MCF 10A (cell line): ENCODE measurements around the gene SIX5. TPM values are rescaled to one million over a fixed set of nuclear protein-coding genes. Genes with fewer than 3 reads are reported as not detected.

Source experiments
- BruUV-seq: library from RNA; stranded (reverse); fragments of 400-500 nt; replicated peaks from 2 replicates; lab custom pipeline; 2021; lab: Mats Ljungman, UMichigan
- CTCF ChIA-PET: fragments of 300-600 bp; sonication (Branson Sonifier 250); formaldehyde crosslinking; extraction: SDS; loops from one replicate; lab custom pipeline; 2021; ENCODE audit warnings: antibody characterized with exemption, inconsistent platforms; lab: Yijun Ruan, JAX
- POLR2A ChIA-PET: fragments of 300-600, 350-650 bp; sonication (Branson Sonifier 250); formaldehyde crosslinking; extraction: SDS; loops from one replicate; lab custom pipeline; 2020; ENCODE audit warnings: antibody characterized with exemption, inconsistent platforms; lab: Yijun Ruan, JAX
- DNase-seq: peaks from one replicate; pipeline ENCODE4 v3.0.0-alpha.2; 2018; ENCODE audit not compliant: unreplicated experiment
- H3K27ac Mint-ChIP-seq: one replicate; pipeline ENCODE4 v1.8.0; 2022; ENCODE audit warnings: mild to moderate bottlenecking, low read depth, mixed read lengths; ENCODE audit not compliant: unreplicated experiment
- H3K27me3 Mint-ChIP-seq: one replicate; pipeline ENCODE4 v1.8.0; 2022; ENCODE audit warnings: mixed read lengths; ENCODE audit not compliant: insufficient read depth, unreplicated experiment
- H3K36me3 Mint-ChIP-seq: one replicate; pipeline ENCODE4 v1.8.0; 2022; ENCODE audit warnings: mild to moderate bottlenecking, moderate library complexity, mixed read lengths; ENCODE audit not compliant: insufficient read depth, unreplicated experiment
- H3K4me1 Mint-ChIP-seq: one replicate; pipeline ENCODE4 v1.8.0; 2022; ENCODE audit warnings: mixed read lengths; ENCODE audit not compliant: insufficient read depth, unreplicated experiment
- H3K4me3 Mint-ChIP-seq: one replicate; pipeline ENCODE4 v1.8.0; 2022; ENCODE audit warnings: mild to moderate bottlenecking, moderate library complexity, mixed read lengths; ENCODE audit not compliant: unreplicated experiment
- H3K9me3 Mint-ChIP-seq: one replicate; pipeline ENCODE4 v1.8.0; 2022; ENCODE audit warnings: mixed read lengths; ENCODE audit not compliant: unreplicated experiment
- CTCF ChIP-seq: fragments of 200-600 bp; IDR thresholded peaks from one replicate; pipeline ENCODE4 v1.8.0; 2022; ENCODE audit warnings: antibody characterized with exemption, mild to moderate bottlenecking; ENCODE audit not compliant: unreplicated experiment
- intact Hi-C: fragments of 100-400 bp; cut with micrococcal nuclease; formaldehyde crosslinking; loops from 2 replicates; pipeline ENCODE4 v1.14.1; 2022
- total RNA-seq: library from RNA; stranded (reverse); gene quantifications from 2 replicates; pipeline ENCODE4 v1.2.3, GENCODE V29; 2022

Gene SIX5
- total RNA-seq, 1 experiment from 2014 or later, result 19.6 TPM

DNA sequence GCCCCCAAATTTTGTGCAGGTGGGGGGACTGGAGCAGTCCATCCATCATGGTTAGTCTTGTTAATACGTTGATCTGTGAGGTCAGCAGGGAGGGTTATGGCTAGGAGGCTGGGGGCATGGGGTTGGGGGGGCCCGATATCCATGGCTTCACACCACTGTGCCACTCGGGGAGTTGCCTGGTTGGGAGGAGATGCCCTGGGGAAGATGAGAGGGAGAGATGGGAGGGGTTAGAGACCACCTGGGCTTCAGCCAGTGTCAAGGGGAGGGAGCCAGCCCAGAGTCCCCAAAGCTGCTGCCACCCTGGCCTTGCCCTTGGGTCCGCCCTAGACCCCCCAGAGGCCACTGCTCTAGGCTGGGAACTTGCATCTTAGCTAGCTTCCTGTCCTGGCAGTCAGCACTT, 15.0 kb upstream of the SIX5 start:
- Mint-ChIP-seq H3K36me3 (peaks cover 37% of the 10 kb centered on the region), H3K27me3 (no peaks in the 10 kb centered on the region), H3K4me1 (peaks cover 25% of the 10 kb centered on the region), H3K9me3 (no peaks in the 10 kb centered on the region), H3K27ac (peak overlapping the region; percentile 84), H3K4me3 (no peak overlapping the region)
- no peak for DNase-seq
- CTCF ChIA-PET, result interaction anchor here (1.3 kb wide), 1 partner anchor 15 kb away, joined by 6 read pairs; no protein-coding TSS in a partner anchor
- BruUV-seq, result no TSS peak
- TF ChIP-seq CTCF, result no peak
- intact Hi-C loops, result no loop called here
- POLR2A ChIA-PET, result interaction anchor here (0.9 to 1.6 kb wide), 2 partner anchors 9 to 102 kb away, joined by 4 to 9 read pairs; partner anchors contain the start of genes DMWD and IRF2BP1

GRCh38 chr19:45782820-45783785, 14.1 kb upstream of the SIX5 start:
- intact Hi-C loops, result loop anchor here (1.0 kb wide), 1 partner anchor 9 kb away; the partner anchor contains the start of gene DMWD
- Mint-ChIP-seq H3K9me3 (no peaks in the 10 kb centered on the region), H3K27ac (peak overlapping the region; percentile 84), H3K36me3 (peaks cover 37% of the 10 kb centered on the region), H3K4me1 (peaks cover 28% of the 10 kb centered on the region), H3K27me3 (no peaks in the 10 kb centered on the region), H3K4me3 (peak overlapping the region; percentile 57)
- BruUV-seq, result no TSS peak
- peak; percentile 83 for DNase-seq
- CTCF ChIA-PET, result interaction anchor here (0.6 to 2.5 kb wide), 6 partner anchors 8 to 94 kb away, joined by 3 to 15 read pairs (median 4); partner anchors contain the start of gene SIX5
- POLR2A ChIA-PET, result interaction anchor here (0.9 to 5.1 kb wide), 12 partner anchors 9 to 103 kb away, joined by 3 to 102 read pairs (median 6); partner anchors contain the start of genes DMWD, FBXO46, IRF2BP1 and QPCTL
- TF ChIP-seq CTCF, result no peak

DNA sequence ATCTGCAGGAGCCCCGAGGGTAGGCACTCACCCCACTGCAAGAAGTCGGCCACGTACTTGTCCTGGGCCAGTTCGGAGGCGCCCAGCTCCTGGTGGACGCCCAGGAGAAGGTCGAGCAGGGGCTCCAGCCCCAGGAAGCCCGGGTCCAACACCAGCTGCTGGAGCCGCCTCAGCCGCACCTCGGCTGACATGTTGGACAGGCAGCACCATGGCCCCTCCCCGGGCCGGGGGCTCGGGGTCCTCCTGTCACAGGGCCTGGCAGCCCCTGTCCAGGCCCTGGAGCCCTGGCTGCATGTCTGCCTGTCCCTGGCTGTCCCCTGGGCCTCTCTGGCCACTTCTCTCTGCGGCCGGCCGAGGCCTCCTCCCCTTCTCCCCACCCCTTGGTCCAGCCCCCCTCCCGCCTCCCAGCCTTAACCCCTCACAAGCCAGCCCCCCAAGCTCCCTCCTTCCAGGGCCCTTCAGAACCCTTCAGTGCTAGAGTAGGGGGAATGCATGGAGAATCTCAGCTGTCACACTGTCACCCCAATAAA, 13.2 kb upstream of the SIX5 start, which contains the start of gene DMPK:
DMPK (minus strand) TSS at position 329 of the 530 bp plus-strand sequence; CDS start at position 191, 138 bp downstream.
- TF ChIP-seq CTCF, result no peak
- no TSS peak for BruUV-seq
- Mint-ChIP-seq H3K36me3 (peaks cover 29% of the 10 kb centered on the region), H3K9me3 (no peaks in the 10 kb centered on the region), H3K4me3 (peak within 1 kb of the TSS; percentile 57), H3K27me3 (no peaks in the 10 kb centered on the region), H3K27ac (peak within 1 kb of the TSS; percentile 84), H3K4me1 (peaks cover 28% of the 10 kb centered on the region)
- POLR2A ChIA-PET, result interaction anchor here (1.1 to 5.1 kb wide), 10 partner anchors 9 to 103 kb away, joined by 3 to 102 read pairs (median 6); partner anchors contain the start of genes DMWD, QPCTL, SIX5 and SNRPD2
- intact Hi-C loops, result no loop called here
- no peak for DNase-seq
- CTCF ChIA-PET, result interaction anchor here (1.2 to 2.5 kb wide), 3 partner anchors 13 to 93 kb away, joined by 6 to 15 read pairs (median 11); partner anchors contain the start of gene SIX5
